Femur (tissue), 1 donor: Measurements from ENCODE around the gene POU2F2.
"Not testable (repeated sequence)": the region's sequence is repeated elsewhere in the genome, so short reads cannot be mapped to it uniquely, and the experiment has no call there.

Experiments
- DNase-seq: peaks from one replicate; pipeline ENCODE4 v3.0.0-alpha.2; 2017

Gene POU2F2

GRCh38 chr19:42124386-42124901 lies 7.8 kb downstream of the POU2F2 start:
- DNase-seq = no peak

GRCh38 chr19:42123765-42124164 lies 8.5 kb downstream of the POU2F2 start:
- no peak for DNase-seq

- DNase-seq = no peak
Observed at GRCh38 chr19:42122691-42123607, 9.3 kb downstream of the POU2F2 start.

GRCh38 chr19:42121656-42122069 lies 10.6 kb downstream of the POU2F2 start:
- peak; percentile 46 for DNase-seq

GRCh38 chr19:42121036-42121621 lies 11.1 kb downstream of the POU2F2 start:
- no peak for DNase-seq

DNA sequence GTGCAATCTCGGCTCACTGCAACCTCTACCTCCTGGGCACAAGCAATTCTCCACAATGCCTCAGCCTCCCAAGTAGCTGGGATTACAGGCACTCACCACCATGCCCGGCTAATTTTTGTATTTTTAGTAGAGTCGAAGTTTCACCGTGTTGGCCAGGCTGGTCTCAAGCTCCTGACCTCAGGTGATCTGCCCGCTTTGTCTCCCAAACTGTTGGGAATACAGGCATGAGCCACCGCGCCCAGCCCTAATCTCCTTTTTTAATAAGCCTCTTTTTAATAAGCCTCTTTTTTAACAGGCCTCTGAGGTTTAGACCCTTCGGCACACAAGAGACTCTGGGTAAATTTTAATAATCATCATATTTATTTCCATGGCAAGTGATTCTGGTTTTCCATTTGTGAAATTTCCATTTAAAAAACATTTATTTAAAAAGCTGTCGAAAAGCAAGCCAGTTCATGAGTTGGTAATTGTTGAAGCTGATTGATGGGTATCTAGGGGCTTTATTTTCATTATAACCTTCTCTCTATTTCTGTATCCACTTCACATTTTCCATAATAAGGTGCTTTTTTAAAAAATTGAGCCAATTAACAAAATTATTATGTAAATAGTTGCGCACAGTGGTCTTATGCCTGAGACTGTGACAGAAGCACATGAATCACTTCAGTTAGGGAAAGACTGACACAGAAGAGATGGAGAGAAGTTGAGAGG lies 11.8 kb downstream of the POU2F2 start:
- no peak for DNase-seq

- no peak for DNase-seq
Observed at GRCh38 chr19:42117076-42117475, 15.2 kb downstream of the POU2F2 start.

DNA sequence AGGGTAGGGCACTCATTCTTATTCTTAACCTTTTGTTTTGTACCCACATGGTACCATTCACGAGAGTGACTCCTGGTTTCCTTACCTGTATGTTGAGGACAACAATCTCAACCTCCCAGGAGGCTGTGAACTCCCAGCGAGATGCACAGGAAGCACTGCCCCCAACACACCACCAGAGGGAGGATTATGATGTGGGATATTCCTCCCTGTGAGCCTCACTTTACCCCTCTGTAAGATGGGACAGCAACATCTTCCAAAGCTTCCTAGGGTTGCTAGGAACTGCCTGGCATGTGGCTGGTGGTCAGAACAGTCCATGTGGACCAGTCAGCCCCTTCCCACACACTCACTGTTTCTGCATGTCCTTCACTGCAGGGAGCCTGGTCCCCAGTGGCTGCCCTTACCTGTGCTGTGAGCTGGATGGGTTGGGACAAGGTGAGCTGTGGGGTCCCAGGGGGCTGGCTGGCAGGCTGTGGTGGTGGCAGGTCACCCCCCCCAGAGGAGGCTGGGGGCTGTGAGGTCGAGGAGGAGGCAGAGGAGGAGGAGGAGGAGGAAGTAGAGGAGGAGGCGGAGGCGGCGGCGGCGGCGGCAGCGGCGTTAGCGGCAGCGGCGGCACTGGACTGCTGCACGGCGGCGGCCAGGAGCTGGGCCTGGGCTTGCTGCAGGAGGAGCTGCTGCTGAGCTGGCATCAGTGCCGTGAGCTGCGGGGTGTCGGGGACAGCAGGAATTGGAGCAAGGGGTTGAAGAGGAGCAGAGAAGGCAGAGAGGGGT lies 15.8 kb downstream of the POU2F2 start:
- DNase-seq = no peak

DNA sequence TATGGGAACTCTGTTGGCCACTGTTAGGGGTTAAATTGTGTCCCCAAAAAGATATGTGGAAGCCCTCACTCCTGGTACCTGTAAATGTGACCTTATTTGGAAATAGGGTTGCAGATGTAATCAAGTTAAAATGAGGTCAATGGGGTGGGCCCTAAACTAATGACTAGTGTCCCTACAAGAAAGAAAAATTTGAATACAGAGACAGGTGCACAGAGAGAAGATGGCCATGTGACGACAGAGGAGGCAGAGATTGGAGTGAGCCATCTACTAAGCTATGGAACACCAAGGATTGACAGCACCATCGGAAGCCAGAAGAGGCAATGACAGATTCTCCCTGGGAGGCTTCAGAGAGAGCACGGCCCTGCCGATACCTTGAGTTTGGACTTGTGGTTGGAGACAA lies 16.5 kb downstream of the POU2F2 start:
- DNase-seq = no peak

- DNase-seq = no peak
Observed at GRCh38 chr19:42115219-42115618, 17.0 kb downstream of the POU2F2 start.

- DNase-seq = no peak
Observed at GRCh38 chr19:42114412-42114811, 17.8 kb downstream of the POU2F2 start.

- DNase-seq = no peak
Observed at GRCh38 chr19:42113641-42114348, 18.5 kb downstream of the POU2F2 start.

DNA sequence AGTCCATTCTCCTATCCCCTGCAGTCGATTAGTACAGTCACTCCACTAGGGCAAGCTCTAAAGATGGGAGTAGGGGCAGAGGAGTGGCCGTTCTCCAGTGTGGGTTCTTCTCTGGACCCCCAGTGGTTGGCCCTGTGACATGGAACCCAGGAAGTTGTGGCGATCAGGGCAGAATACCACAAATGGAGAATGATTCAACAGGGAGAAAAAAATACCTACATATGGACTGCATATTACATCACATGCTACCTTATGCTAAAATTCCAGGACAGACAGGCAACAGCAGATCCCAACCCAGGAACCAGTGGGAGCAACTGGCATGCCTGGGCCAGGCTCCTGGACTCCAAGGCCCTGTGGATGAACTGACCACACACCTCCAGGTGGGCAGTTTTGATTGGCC lies 20.4 kb downstream of the POU2F2 start:
- no peak for DNase-seq

DNA sequence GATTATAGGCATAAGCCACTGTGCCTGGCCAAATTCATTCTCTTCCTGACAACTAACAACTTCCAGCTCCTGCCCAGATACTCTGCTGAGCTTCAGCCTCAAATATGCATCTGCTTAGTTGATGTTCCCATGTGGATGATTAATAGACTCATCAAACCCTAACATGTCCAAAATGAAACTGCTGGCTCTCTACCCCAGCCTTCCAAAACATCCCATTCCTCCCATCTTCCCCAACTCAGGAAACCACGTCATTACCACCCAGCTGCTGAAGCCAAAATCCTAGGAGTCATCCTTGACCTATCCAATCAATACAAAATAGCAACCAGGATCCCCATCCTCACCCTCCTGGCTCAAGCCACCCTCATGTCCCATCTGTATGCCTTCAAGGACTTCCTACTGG lies 20.9 kb downstream of the POU2F2 start:
- no peak for DNase-seq

- DNase-seq = no peak
Observed at GRCh38 chr19:42110658-42111057, 21.6 kb downstream of the POU2F2 start.

DNA sequence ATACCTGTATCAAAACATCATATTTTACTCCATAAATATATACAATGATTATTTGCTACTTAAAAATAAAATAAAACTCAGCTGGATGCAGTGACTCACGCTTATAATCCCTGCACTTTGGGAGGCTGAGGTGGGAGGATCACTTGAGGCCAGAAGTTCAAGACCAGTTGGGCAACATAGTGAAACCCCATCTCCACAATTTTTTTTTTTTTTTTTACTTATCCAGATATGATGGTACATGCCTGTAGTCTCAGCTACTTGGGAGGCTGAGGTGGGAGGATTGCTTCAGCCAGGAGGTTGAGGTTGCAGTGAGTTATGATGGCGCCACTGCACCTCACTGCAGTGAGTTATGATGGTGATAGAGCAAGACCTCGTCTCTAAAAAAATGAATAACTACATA lies 22.4 kb downstream of the POU2F2 start:
- no peak for DNase-seq

DNA sequence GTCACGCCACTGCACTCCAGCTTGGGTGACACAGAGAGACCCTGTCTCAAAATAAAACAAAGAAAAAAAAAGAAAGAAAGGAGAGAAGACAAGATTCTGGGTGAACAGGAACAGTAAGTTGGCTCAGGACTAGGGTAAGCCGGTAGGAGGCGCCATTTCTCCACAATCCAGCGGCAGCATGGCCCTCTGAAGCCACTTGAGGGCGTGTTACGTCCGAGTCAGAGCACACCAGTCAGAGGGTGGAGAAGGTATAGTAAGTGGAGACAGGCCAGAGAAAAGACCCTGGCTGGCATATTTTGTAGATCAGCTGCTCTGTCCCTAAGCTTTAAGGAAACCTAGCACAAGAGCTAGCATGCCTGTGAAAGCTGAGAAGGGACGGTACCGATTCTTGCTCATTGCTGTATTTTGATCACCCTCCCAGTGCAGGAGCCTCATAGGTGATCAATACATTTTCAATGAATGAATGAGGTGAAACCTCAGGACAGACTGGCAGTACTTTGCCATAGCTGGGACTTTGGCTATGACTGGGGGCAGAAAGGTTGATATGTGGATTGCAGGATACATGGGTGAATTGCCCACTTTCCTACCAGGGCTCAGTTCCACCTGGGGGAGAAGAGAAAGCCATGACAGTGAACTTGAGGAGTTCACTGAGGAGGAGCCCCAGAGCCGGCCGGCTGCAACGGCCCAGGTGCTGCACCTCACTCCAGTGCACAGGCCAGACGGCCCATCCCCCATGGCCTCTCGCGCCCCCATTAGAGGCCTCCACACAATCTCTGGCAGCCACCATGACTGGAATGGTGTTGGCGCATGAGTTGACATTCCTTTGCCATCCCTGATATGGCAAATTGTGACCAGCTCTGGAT lies 23.5 kb downstream of the POU2F2 start:
- peak; percentile 88 for DNase-seq

DNA sequence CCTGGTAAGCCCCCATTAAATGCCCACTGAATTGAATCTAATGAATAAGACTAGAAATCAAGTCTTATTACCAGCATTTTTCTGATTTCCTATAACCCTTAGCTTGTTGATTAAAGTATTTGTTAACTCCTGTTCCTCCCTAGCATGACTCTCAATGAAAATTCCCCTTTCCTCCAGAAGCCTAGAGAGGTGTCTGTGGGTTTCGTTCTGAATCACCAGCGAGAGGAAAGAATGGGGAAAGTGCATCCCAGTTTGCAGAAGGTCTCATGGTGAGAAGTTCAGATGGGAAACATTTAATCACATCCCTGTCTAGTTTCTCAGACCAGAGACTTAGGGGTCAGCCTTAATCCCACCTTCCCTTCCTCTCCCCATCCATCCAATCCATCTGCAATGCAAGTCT lies 26.9 kb downstream of the POU2F2 start:
- DNase-seq = no peak

DNA sequence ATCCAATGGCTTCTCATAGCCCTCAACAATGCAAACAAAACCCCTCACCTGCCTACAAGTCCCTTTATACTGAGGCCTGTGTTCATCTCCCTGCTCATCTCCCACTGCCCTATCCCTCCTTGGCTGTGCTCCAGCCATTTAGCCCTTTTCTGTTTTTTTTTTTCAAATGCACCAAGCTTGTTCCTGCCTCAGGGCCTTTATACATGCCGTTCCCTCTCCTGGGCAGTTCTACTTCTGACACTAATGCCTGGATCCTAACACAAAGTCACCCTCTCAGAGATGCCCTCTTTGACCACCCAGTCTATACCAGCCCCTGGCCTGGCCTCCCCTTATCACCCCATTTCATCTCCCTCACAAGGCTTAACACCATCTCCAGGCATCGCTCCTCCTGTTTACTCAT lies 29.4 kb downstream of the POU2F2 start:
- DNase-seq = no peak

- DNase-seq = not testable (repeated sequence)
Observed at GRCh38 chr19:42100241-42100640, 32.0 kb downstream of the POU2F2 start.

DNA sequence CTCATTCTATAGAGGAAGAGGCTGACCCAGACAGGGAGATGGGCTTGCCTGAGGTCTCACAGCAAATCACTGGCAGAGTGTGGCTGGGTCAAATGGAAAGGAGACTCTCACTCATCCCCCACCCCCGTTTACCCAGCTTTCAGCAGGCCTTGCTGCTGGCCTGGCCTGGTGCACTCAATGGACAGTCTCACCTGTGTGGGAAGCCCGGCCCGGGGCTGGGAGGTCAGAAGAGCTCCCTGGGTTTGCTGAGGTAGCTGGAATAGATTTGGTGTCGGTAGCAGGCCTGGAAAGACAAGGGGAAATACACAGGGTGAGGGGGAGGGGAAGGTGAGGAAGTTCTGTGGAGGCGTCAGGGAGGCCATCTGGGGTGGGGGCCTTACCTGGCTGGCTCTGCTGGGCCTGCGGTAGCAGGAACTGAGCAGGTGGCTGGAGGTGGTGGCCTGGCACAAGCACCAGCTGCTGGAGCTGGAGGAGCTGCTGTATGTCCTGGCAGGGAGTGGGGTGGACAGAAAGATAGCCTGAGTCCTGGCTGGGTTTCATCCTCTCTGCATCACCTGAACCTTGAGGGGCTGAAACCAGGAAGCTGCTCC lies 32.8 kb downstream of the POU2F2 start:
- no peak for DNase-seq
